WTC11 (cell line): ENCODE data around the gene SEL1L. TPM values are rescaled to one million over a fixed set of nuclear protein-coding genes. Genes with fewer than 3 reads are reported as not detected.

Experiments used
- ATAC-seq: fragments of 200-7000 bp; cut with Tn5 transposase; 2 replicates; pipeline ENCODE4 v1.10.0; 2021; ENCODE audit warnings: mild to moderate bottlenecking, moderate library complexity
- CTCF ChIA-PET: fragments of 300-600 bp; sonication (Branson Sonifier 250); formaldehyde crosslinking; loops from one replicate; lab custom pipeline; 2021; ENCODE audit warnings: antibody characterized with exemption; lab: Charles Lee
- POLR2A ChIA-PET: fragments of 350-600 bp; sonication (Branson Sonifier 250); formaldehyde crosslinking; loops from one replicate; lab custom pipeline; 2021; ENCODE audit warnings: antibody characterized with exemption; lab: Charles Lee
- DNase-seq: peaks from one replicate; pipeline ENCODE4 v3.0.0; 2021; ENCODE audit warnings: low spot score
- H3K27ac Mint-ChIP-seq: 2 replicates; pipeline ENCODE4 v1.8.0; 2021; ENCODE audit warnings: mixed read lengths
- H3K27me3 Mint-ChIP-seq: 2 replicates; pipeline ENCODE4 v1.8.0; 2021; ENCODE audit warnings: low read depth, mild to moderate bottlenecking, moderate library complexity, mixed read lengths
- H3K36me3 Mint-ChIP-seq: 2 replicates; pipeline ENCODE4 v1.8.0; 2021; ENCODE audit warnings: mixed read lengths
- H3K4me1 Mint-ChIP-seq: 2 replicates; pipeline ENCODE4 v1.8.0; 2022; ENCODE audit warnings: mixed read lengths
- H3K4me3 Mint-ChIP-seq: 2 replicates; pipeline ENCODE4 v1.8.0; 2021; ENCODE audit warnings: mild to moderate bottlenecking, moderate library complexity, mixed read lengths
- H3K9me3 Mint-ChIP-seq: 2 replicates; pipeline ENCODE4 v1.8.0; 2021; ENCODE audit warnings: mixed read lengths
- CREM ChIP-seq: sonication (generic); formaldehyde crosslinking; IDR thresholded peaks from 2 replicates; pipeline ENCODE4 v1.8.1; 2022; ENCODE audit warnings: mild to moderate bottlenecking, missing genetic modification reagents, moderate library complexity
- E2F1 ChIP-seq: sonication (generic); formaldehyde crosslinking; IDR thresholded peaks from 2 replicates; pipeline ENCODE4 v1.8.0; 2022; ENCODE audit warnings: mild to moderate bottlenecking, missing genetic modification reagents
- ETV6 ChIP-seq: sonication (generic); formaldehyde crosslinking; IDR thresholded peaks from 2 replicates; pipeline ENCODE4 v1.8.1; 2022; ENCODE audit warnings: mild to moderate bottlenecking, missing genetic modification reagents
- JAZF1 ChIP-seq: fragments of 250-450 bp; sonication (Bioruptor Pico); IDR thresholded peaks from 2 replicates; pipeline ENCODE4 v1.9.0; 2021; ENCODE audit warnings: moderate library complexity, mild to moderate bottlenecking, inconsistent platforms
- MYBL2 ChIP-seq: sonication (generic); formaldehyde crosslinking; IDR thresholded peaks from 2 replicates; pipeline ENCODE4 v1.8.1; 2023; ENCODE audit warnings: mild to moderate bottlenecking, moderate library complexity, missing genetic modification reagents
- NFE2L1 ChIP-seq: sonication (generic); formaldehyde crosslinking; IDR thresholded peaks from 2 replicates; pipeline ENCODE4 v1.8.1; 2023; ENCODE audit warnings: missing genetic modification reagents
- NR2C2 ChIP-seq: sonication (generic); formaldehyde crosslinking; IDR thresholded peaks from 2 replicates; pipeline ENCODE4 v1.8.0; 2022; ENCODE audit warnings: mild to moderate bottlenecking, missing genetic modification reagents
- ZNF121 ChIP-seq: sonication (generic); formaldehyde crosslinking; IDR thresholded peaks from 2 replicates; pipeline ENCODE4 v1.8.0; 2023; ENCODE audit warnings: missing genetic modification reagents
- ZNF138 ChIP-seq: sonication (generic); formaldehyde crosslinking; conservative IDR thresholded peaks from 2 replicates; pipeline ENCODE4 v1.8.1; 2022; ENCODE audit warnings: mild to moderate bottlenecking, moderate library complexity, missing genetic modification reagents
- ZNF232 ChIP-seq: sonication (generic); formaldehyde crosslinking; IDR thresholded peaks from 2 replicates; pipeline ENCODE4 v1.8.0; 2022; ENCODE audit warnings: mild to moderate bottlenecking, missing genetic modification reagents
- ZNF281 ChIP-seq: sonication (generic); formaldehyde crosslinking; IDR thresholded peaks from 2 replicates; pipeline ENCODE4 v1.8.0; 2023; ENCODE audit warnings: mild to moderate bottlenecking, missing genetic modification reagents
- ZNF423 ChIP-seq: fragments of 250-450 bp; sonication (Bioruptor Pico); IDR thresholded peaks from 2 replicates; pipeline ENCODE4 v2.1.2; 2022; ENCODE audit warnings: mild to moderate bottlenecking, moderate library complexity
- total RNA-seq: library from RNA; stranded (reverse); gene quantifications from 3 replicates; pipeline ENCODE4 v1.2.3, GENCODE V29; 2021
- TF ChIP-seq, protein P1 (sequence below): fragments of 250-450 bp; sonication (Bioruptor Pico); IDR thresholded peaks from 2 replicates; pipeline ENCODE4 v1.8.0; 2021; ENCODE audit warnings: mild to moderate bottlenecking
- TF ChIP-seq, protein P2 (sequence below): sonication (generic); formaldehyde crosslinking; IDR thresholded peaks from 2 replicates; pipeline ENCODE4 v1.8.0; 2023; ENCODE audit warnings: missing genetic modification reagents, mild to moderate bottlenecking, borderline replicate concordance
- TF ChIP-seq, protein P3 (sequence below): sonication (generic); formaldehyde crosslinking; IDR thresholded peaks from 2 replicates; pipeline ENCODE4 v1.8.0; 2023; ENCODE audit warnings: missing genetic modification reagents

The SEL1L gene
- total RNA-seq, 1 experiment from 2014 or later: 29.1 TPM

GRCh38 chr14:81537193-81537592, 3.5 kb upstream of the SEL1L start (continued):
- TF ChIP-seq ZNF281 (CRISPR knock-in tag): no peak

GRCh38 chr14:81536241-81536771, 2.7 kb upstream of the SEL1L start:
- Mint-ChIP-seq H3K4me3 (no peak overlapping the region), H3K27ac (no peak overlapping the region), H3K4me1 (peaks cover 19% of the 10 kb centered on the region), H3K9me3 (peaks cover 43% of the 10 kb centered on the region), H3K27me3 (no peaks in the 10 kb centered on the region; the same call in none of the 2 replicates), H3K36me3 (peaks cover 23% of the 10 kb centered on the region)
- ATAC-seq (no peak), DNase-seq (no peak)
- POLR2A ChIA-PET: no interaction called here
- TF ChIP-seq NFE2L1 (CRISPR knock-in tag): no peak
- no peak for TF ChIP-seq ZNF121 (CRISPR knock-in tag)
- TF ChIP-seq JAZF1 (CRISPR knock-in tag): no peak
- TF ChIP-seq, protein P1, sequence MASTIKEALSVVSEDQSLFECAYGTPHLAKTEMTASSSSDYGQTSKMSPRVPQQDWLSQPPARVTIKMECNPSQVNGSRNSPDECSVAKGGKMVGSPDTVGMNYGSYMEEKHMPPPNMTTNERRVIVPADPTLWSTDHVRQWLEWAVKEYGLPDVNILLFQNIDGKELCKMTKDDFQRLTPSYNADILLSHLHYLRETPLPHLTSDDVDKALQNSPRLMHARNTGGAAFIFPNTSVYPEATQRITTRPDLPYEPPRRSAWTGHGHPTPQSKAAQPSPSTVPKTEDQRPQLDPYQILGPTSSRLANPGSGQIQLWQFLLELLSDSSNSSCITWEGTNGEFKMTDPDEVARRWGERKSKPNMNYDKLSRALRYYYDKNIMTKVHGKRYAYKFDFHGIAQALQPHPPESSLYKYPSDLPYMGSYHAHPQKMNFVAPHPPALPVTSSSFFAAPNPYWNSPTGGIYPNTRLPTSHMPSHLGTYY: no peak
- no peak for TF ChIP-seq ETV6 (CRISPR knock-in tag)
- TF ChIP-seq, protein P2, sequence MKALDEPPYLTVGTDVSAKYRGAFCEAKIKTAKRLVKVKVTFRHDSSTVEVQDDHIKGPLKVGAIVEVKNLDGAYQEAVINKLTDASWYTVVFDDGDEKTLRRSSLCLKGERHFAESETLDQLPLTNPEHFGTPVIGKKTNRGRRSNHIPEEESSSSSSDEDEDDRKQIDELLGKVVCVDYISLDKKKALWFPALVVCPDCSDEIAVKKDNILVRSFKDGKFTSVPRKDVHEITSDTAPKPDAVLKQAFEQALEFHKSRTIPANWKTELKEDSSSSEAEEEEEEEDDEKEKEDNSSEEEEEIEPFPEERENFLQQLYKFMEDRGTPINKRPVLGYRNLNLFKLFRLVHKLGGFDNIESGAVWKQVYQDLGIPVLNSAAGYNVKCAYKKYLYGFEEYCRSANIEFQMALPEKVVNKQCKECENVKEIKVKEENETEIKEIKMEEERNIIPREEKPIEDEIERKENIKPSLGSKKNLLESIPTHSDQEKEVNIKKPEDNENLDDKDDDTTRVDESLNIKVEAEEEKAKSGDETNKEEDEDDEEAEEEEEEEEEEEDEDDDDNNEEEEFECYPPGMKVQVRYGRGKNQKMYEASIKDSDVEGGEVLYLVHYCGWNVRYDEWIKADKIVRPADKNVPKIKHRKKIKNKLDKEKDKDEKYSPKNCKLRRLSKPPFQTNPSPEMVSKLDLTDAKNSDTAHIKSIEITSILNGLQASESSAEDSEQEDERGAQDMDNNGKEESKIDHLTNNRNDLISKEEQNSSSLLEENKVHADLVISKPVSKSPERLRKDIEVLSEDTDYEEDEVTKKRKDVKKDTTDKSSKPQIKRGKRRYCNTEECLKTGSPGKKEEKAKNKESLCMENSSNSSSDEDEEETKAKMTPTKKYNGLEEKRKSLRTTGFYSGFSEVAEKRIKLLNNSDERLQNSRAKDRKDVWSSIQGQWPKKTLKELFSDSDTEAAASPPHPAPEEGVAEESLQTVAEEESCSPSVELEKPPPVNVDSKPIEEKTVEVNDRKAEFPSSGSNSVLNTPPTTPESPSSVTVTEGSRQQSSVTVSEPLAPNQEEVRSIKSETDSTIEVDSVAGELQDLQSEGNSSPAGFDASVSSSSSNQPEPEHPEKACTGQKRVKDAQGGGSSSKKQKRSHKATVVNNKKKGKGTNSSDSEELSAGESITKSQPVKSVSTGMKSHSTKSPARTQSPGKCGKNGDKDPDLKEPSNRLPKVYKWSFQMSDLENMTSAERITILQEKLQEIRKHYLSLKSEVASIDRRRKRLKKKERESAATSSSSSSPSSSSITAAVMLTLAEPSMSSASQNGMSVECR (CRISPR knock-in tag): no peak
- no peak for TF ChIP-seq E2F1 (CRISPR knock-in tag)
- no peak for TF ChIP-seq MYBL2 (CRISPR knock-in tag)
- TF ChIP-seq ZNF232 (CRISPR knock-in tag): no peak
- no peak for TF ChIP-seq ZNF138
- TF ChIP-seq CREM: no peak
- TF ChIP-seq NR2C2 (CRISPR knock-in tag): no peak
- TF ChIP-seq ZNF423 (CRISPR knock-in tag): no peak
- TF ChIP-seq, protein P3, sequence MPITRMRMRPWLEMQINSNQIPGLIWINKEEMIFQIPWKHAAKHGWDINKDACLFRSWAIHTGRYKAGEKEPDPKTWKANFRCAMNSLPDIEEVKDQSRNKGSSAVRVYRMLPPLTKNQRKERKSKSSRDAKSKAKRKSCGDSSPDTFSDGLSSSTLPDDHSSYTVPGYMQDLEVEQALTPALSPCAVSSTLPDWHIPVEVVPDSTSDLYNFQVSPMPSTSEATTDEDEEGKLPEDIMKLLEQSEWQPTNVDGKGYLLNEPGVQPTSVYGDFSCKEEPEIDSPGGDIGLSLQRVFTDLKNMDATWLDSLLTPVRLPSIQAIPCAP: no peak
- CTCF ChIA-PET: no interaction called here
